IPS-20b (cell line): ENCODE results near the gene C1orf74.
A peak's percentile ranks its signal among the peaks of the same experiment; 100 is the strongest.

Source experiments
- H3K27ac ChIP-seq: one replicate; pipeline ENCODE4 v1.5.1; 2013; ENCODE audit warnings: low read length
- H3K27me3 ChIP-seq: 2 replicates; pipeline ENCODE4 v1.6.1; 2013; ENCODE audit warnings: mild to moderate bottlenecking, low read length, inconsistent platforms; ENCODE audit not compliant: insufficient read depth
- H3K36me3 ChIP-seq: 2 replicates; pipeline ENCODE4 v1.6.1; 2013; ENCODE audit warnings: low read depth, mild to moderate bottlenecking, inconsistent platforms, low read length, moderate library complexity; ENCODE audit not compliant: insufficient read depth
- H3K4me1 ChIP-seq: 2 replicates; pipeline ENCODE4 v1.6.1; 2013; ENCODE audit warnings: mild to moderate bottlenecking, control low read depth, inconsistent platforms, low read length, moderate library complexity; ENCODE audit not compliant: insufficient read depth
- H3K4me3 ChIP-seq: 2 replicates; pipeline ENCODE4 v1.5.1; 2013; ENCODE audit warnings: mild to moderate bottlenecking, low read length, inconsistent platforms
- H3K9ac ChIP-seq: 2 replicates; pipeline ENCODE4 v1.6.1; 2013; ENCODE audit warnings: low read depth, mild to moderate bottlenecking, inconsistent platforms, low read length, moderate library complexity
- H3K9me3 ChIP-seq: 2 replicates; pipeline ENCODE4 v1.6.1; 2013; ENCODE audit warnings: mild to moderate bottlenecking, low read depth, low read length, inconsistent platforms; ENCODE audit not compliant: insufficient read depth

Gene C1orf74

DNA sequence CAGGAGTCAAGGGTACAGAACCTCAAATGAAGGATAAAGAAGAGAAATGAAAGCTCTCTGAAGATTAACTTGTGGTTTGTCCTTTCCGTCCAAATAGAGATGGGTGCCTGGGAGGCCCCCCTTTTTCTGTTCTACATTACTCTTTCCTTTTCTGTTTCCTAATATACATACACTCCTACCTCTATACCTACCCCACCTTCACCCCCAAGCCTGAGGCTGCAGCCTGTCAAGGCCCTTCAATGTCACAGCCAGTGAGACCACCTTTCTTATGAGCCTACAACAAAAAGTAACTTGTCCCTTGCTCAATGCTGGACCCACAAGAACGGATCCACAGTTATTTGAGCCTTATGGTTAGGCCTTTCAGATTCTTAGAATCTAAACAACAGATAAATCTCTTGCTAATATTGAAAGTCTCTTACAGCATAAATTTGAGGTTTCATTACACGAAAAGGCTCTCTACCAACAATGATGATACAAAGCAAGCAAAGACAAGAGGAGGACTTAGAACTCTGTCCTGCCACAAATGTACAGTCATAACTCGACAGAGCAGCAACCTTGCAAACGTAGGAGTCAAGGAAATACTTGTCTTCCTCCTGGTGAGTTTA lies 32.6 kb downstream of the C1orf74 start:
- Histone ChIP-seq H3K27ac (no peak overlapping the region), H3K9ac (no peak overlapping the region)

DNA sequence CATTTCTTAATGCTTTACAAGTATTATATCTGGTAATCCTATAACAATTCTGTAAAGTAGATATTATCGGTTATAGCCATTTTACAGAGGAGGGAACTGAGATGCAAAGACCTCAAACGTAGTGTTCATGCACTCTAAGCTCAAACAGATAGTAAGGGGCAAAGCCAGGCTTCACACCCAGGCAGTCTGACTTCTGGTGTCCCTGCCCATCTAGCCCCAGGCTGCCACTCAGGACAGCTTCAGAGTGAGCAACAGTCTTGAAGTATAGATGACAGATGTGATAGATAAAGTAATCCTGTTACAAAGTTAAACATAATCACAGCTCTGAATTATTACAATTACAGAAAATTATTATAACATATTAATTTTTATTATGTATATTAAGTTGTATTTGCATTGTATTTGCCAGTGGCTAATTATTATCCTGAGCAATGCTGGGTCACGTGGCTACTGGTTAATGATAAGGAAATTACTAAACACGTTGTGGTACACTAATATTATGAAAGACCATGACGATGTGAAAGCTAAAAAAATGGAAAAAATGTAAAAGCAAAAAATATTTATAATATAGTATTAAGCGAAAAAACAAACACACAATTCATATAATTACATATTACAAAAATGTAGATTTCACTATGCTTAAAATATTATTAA lies 34.6 kb downstream of the C1orf74 start:
- Histone ChIP-seq H3K4me3 (no peak overlapping the region), H3K9me3 (no peaks in the 10 kb centered on the region), H3K36me3 (no peaks in the 10 kb centered on the region), H3K9ac (no peak overlapping the region), H3K27ac (no peak overlapping the region), H3K27me3 (peaks cover 25% of the 10 kb centered on the region), H3K4me1 (peaks cover 8% of the 10 kb centered on the region)

More for the DNA sequence above, 32.6 kb downstream of the C1orf74 start:
- Histone ChIP-seq H3K36me3 (no peaks in the 10 kb centered on the region), H3K4me3 (no peak overlapping the region), H3K27me3 (peaks cover 13% of the 10 kb centered on the region), H3K9me3 (no peaks in the 10 kb centered on the region), H3K4me1 (peaks cover 8% of the 10 kb centered on the region)

DNA sequence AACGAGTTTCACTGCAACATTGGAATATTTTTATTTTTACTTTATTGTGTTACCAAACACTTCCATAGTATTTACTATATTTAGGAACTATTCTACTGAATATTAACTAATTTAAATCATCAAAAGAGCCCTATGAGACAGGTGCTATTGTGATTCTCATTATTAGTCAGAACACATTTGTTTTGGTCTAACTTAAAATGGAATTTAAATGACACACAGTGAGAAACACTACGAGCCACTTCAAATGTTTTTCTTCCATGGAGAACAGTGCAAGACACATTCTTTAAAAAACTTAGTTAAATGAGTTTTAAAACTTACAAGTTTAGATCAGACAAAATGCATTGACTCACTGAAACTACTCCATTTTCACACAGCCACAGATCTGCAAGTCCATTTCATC lies 35.2 kb downstream of the C1orf74 start:
- peaks cover 25% of the 10 kb centered on the region for H3K27me3 ChIP-seq
- no peak overlapping the region for H3K9ac ChIP-seq
- no peak overlapping the region for H3K27ac ChIP-seq
- no peaks in the 10 kb centered on the region for H3K36me3 ChIP-seq
- no peaks in the 10 kb centered on the region for H3K9me3 ChIP-seq
- H3K4me1 ChIP-seq: peaks cover 8% of the 10 kb centered on the region
- H3K4me3 ChIP-seq: no peak overlapping the region

DNA sequence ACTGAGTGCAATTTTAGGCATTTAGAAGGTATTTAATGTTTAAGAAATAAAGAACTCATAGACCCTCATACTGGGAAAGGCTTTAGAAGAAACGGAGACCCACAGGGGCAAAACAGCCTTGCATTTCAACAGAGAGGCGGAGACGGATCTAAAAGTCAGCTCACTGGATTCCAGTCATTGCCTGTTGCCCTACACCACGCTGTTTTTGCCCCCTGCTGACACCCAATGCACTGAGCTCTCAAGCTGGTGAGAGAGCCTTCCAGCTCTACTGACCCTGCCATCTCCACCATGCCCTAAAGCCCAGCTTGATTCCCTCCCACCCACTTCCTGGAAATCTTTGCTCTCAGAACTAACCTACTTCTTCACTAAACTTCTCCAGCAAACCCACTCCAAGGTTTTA lies 35.7 kb downstream of the C1orf74 start:
- no peaks in the 10 kb centered on the region for H3K9me3 ChIP-seq
- no peak overlapping the region for H3K27ac ChIP-seq
- no peak overlapping the region for H3K9ac ChIP-seq
- peaks cover 8% of the 10 kb centered on the region for H3K4me1 ChIP-seq
- no peaks in the 10 kb centered on the region for H3K36me3 ChIP-seq
- no peak overlapping the region for H3K4me3 ChIP-seq
- H3K27me3 ChIP-seq: peaks cover 25% of the 10 kb centered on the region

DNA sequence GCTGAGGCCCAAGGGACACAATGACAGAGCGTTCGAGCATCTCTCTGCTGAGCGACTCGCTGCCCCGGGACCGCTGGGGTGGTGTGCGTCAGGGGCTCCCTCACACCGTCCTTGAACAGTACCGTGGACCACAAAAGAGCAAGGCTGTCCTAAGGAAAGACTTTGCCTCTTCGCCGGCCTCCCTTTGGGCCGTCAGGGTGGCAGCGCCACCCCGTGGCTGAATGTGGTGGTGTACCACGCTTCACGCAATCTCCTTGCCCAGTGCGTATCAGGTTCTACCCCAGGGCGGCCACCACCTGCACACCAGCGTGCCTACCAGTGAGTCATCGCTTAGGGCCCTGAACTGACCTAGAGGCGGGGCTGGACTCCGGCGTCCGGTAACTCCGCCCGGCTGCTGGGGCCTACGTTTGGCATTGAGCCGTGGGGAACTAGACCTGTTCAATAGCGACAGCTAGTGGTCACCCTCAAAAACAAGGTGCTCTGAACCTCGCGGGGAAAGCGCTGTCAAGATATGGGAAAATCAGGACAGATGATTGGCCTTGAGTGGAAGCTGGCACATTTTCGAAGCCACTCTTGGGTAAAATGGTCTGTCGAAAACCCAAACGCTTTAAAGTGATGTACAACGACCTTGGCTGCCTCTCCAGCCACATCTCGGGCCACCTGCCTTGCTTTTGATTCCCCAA lies 36.6 kb downstream of the C1orf74 start:
- Histone ChIP-seq H3K9ac (no peak overlapping the region), H3K36me3 (no peaks in the 10 kb centered on the region), H3K27ac (no peak overlapping the region), H3K4me3 (peak overlapping the region; percentile 47; the same call in 1 of the 2 replicates), H3K9me3 (no peaks in the 10 kb centered on the region), H3K4me1 (peaks cover 8% of the 10 kb centered on the region), H3K27me3 (peaks cover 29% of the 10 kb centered on the region)

DNA sequence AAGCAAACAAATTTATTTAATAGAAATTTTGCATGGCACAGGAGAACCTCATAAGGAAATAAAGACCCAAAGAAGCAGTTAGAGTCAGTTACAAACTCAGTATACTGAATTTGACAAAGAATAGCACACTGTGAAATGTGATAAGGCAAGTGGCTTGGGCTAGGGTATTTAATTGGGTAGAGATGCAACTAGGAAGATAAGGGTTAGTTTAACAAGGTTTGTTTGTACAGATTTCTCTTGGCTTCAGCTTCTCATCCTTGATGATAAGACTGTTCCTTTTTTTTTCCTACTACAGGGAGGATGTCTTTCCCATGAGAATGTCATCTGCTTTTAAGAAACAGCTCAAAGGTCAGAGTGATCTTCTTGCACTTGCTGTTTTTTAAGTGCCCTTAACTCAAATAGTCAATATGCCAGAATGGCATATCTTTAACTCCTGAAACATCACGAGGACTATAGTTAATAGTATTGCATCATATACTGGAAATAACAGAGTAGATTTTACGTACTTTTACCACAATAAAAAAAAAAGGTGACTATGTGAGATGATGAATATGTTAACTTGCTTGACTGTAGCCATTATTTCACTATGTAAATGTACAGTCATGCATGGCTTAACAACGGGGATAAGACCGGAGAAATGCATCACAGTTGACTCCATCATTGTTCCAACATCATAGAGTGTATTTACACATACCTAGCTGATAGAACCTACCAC lies 37.8 kb downstream of the C1orf74 start:
- Histone ChIP-seq H3K4me1 (peaks cover 8% of the 10 kb centered on the region), H3K9me3 (no peaks in the 10 kb centered on the region), H3K27ac (no peak overlapping the region), H3K36me3 (no peaks in the 10 kb centered on the region), H3K9ac (no peak overlapping the region), H3K27me3 (peaks cover 29% of the 10 kb centered on the region), H3K4me3 (no peak overlapping the region)

DNA sequence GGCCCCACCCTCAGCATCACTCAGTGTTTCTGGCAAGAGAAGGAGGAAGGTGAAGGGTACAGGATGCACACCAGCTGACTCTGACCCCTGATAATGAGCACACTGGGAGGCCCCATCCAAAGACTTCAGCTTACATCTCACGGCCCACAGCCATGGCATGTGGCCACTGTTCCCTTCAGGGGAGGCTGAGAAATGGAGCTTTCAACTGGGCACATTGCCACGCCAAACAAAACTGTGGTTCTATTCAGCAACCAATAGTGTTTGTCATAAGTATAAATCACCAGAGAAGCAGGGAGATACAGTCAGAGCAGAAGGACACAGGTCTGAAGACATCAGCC lies 41.2 kb downstream of the C1orf74 start:
- H3K4me3 ChIP-seq: no peak overlapping the region
- H3K27me3 ChIP-seq: peaks cover 21% of the 10 kb centered on the region
- no peak overlapping the region for H3K27ac ChIP-seq

DNA sequence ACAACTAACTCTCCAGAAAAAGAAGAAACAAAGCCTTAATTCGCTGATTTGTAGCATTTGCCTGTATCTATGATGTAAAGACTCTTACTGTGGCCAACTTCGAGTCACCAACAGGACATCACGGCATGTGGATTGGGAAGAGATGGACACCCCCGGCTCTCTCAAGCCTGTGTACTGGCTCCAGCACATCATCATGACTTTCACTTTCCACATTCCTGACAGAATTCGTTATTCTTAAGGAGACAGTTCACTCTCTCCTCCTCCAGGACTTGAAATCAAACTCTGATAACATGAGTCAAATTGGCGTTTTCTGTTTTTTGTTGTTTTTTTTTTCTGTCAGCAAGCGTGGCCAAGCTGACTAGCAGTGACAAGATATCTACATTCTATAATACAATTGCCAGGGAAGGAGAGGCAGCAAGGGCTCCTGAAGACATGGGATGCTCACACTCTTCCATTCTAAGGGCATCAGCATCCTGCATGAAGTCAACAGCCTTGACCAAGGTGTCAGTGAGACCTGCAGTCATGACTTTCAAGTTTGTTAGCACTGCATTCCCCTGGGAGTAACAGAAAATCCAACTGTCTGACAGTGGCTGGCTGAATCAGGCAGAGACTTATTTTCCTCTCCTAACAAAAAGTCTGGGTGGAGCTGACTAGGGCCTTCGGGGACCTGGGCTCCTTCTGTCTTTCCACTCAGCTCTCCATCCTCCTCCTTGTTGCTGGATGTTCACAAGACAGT lies 41.8 kb downstream of the C1orf74 start:
- no peak overlapping the region for H3K9ac ChIP-seq
- no peak overlapping the region for H3K27ac ChIP-seq
- no peaks in the 10 kb centered on the region for H3K4me1 ChIP-seq
- H3K9me3 ChIP-seq: no peaks in the 10 kb centered on the region
- H3K4me3 ChIP-seq: no peak overlapping the region
- no peaks in the 10 kb centered on the region for H3K36me3 ChIP-seq
- H3K27me3 ChIP-seq: peaks cover 19% of the 10 kb centered on the region; the same call in 1 of the 2 replicates

More for the DNA sequence above, 41.2 kb downstream of the C1orf74 start:
- no peaks in the 10 kb centered on the region for H3K9me3 ChIP-seq
- peaks cover under 1% of the 10 kb centered on the region for H3K4me1 ChIP-seq
- H3K36me3 ChIP-seq: no peaks in the 10 kb centered on the region
- H3K9ac ChIP-seq: no peak overlapping the region

DNA sequence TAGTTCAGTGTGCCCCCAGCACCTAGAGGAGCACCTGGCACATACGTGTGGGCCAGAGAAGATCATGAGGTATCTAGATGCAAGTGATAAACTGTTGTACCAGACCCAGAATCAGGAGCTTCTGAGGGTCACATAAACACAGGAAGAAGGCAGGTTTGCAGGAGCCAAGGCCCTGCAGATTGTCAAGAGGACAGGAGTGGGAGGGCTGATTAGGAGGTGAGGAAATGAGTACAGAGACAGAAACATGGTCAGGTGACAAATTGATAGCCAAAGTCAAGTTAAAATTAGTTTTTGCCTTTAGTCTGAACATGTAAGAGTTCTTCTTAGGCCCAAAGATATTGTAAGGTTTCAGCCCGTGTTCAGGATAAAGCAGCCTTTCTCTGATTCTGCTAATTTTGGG lies 42.5 kb downstream of the C1orf74 start:
- Histone ChIP-seq H3K4me3 (no peak overlapping the region), H3K9ac (no peak overlapping the region), H3K4me1 (no peaks in the 10 kb centered on the region), H3K27ac (no peak overlapping the region), H3K36me3 (no peaks in the 10 kb centered on the region), H3K9me3 (no peaks in the 10 kb centered on the region), H3K27me3 (peaks cover 19% of the 10 kb centered on the region; the same call in 1 of the 2 replicates)

DNA sequence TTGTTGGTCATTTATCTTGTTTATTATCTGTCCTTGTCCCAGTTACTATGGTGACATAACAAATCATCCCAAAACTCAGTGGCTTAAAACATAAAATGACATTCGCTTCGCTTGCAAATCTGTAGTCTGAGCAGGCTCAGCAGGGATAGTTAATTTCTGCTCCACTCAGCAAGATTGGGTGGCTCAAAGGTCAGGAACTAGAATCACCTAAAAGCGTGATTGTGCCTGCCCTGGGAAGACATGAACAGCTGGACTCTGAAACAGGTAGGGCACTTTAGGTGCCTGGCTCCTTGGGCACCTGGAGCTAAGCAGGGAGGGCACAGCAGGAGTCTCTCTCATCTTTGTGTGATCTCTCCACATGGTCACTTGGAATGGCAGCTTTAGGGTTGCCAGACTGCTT lies 43.2 kb downstream of the C1orf74 start:
- H3K9ac ChIP-seq: no peak overlapping the region
- peaks cover 20% of the 10 kb centered on the region; the same call in 1 of the 2 replicates for H3K27me3 ChIP-seq
- H3K9me3 ChIP-seq: no peaks in the 10 kb centered on the region
- no peaks in the 10 kb centered on the region for H3K36me3 ChIP-seq
- H3K27ac ChIP-seq: no peak overlapping the region
- no peaks in the 10 kb centered on the region for H3K4me1 ChIP-seq
- H3K4me3 ChIP-seq: no peak overlapping the region

DNA sequence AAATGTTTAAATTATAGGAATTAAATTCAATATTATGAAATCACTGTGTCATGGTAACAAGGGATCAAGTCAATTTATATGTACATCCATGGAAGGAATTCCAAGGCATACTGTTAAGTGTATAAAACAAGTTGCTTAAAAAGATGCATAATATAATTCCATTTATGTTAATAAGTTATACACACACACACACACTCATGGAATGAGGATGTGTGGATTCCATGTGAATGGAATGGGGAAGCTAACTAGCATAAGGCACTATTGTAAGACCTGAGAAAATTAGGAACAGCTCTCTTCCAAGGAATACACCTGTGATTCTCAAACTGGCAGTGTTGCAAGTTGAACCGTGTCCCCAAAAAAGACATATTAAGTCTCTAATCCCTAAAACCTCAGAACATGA lies 46.1 kb downstream of the C1orf74 start:
- Histone ChIP-seq H3K4me3 (no peak overlapping the region), H3K27ac (no peak overlapping the region), H3K9me3 (no peaks in the 10 kb centered on the region), H3K27me3 (peaks cover 20% of the 10 kb centered on the region; the same call in 1 of the 2 replicates), H3K9ac (no peak overlapping the region), H3K4me1 (no peaks in the 10 kb centered on the region), H3K36me3 (no peaks in the 10 kb centered on the region)
